Measurements from ENCODE around the gene SLC4A2.

The SLC4A2 gene

DNA sequence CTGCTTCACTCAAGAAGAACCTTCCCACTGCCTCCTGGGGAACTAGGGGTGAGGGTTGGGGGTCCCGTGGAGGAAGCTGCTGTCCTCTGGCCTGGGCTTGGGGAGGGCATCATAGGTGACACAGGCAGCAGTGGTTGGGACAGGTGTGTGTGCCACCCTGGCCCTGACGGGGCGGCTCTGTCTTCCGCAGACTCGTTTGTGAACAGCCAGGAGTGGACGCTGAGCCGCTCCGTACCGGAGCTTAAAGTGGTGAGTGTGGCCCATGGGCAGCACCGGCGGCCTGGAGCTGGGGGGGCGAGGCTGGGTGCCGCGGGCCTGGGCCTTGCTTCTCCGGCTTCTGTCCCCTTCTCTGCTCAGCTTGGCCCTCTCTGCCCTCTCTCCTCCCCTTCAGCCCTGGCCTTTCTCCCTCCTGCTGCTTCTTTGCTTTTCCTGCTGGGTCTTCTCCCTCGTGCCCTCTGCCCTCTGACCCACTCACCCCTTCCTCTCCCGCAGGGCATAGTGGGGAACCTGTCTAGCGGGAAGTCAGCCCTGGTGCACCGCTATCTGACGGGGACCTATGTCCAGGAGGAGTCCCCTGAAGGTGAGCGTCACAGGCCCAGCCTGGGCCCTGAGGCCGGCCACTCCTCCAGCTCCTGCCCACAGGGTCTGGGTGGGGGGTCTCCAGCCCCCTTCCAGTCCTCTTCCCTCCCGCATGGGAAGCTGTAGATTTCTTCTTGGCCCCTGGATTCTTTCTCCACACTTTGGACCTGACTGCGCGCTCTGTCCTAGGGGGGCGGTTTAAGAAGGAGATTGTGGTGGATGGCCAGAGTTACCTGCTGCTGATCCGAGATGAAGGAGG is 57.4 kb downstream of the SLC4A2 start:
- DNase-seq (ENCODE audit: low read depth): no peak

DNA sequence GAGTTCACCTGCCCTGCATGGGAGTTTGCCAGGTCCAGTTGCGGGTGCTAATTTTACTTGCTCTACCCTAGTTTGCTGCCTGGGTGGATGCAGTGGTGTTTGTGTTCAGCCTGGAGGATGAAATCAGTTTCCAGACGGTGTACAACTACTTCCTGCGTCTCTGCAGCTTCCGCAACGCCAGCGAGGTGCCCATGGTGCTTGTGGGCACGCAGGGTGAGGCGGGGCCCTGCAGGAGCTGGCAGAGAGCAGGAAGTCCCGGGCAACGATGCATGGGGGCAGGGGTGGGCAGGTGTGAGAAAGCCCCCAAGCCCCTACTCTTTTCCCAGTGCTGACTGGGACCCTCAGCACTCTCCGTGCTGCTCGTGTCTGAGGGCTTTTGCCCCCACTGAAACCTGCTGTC is 58.2 kb downstream of the SLC4A2 start:
- no peak for DNase-seq (ENCODE audit: low read depth)

DNA sequence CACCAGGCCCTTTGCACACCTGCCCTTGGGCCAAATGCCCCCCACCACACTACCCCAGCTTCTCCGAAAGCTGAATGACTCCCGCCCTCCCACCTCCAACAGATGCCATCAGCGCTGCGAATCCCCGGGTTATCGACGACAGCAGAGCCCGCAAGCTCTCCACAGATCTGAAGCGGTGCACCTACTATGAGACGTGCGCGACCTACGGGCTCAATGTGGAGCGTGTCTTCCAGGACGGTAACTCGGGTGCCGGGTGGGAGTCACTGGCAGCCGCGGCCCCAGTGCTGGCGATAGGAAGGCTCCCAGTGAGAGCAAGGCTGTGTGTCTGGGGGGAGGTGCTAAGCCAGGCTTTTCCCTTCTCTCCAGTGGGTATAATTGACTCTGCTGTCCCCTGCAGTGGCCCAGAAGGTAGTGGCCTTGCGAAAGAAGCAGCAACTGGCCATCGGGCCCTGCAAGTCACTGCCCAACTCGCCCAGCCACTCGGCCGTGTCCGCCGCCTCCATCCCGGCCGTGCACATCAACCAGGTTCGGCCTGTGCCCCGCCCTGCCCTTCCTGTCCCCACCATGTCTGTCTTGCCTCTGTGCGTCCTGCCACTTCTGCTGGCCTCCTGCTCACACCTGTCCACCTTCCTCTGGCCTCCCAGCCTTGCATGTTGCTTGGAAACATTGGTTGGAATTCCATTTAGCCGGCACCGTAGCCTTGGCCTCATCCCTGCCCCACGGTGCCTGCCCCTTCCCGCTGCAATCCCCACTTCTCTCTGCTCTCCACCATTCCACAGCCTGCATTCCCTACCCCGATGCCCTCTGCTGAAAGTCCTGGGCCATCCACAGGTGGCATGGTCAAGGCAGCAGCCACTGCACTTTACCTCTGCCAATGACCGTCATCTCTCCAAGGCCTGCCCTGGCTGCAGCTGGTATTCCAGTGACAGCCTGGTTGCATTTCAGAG is 59.0 kb downstream of the SLC4A2 start:
- DNase-seq (ENCODE audit: low read depth): no peak

DNA sequence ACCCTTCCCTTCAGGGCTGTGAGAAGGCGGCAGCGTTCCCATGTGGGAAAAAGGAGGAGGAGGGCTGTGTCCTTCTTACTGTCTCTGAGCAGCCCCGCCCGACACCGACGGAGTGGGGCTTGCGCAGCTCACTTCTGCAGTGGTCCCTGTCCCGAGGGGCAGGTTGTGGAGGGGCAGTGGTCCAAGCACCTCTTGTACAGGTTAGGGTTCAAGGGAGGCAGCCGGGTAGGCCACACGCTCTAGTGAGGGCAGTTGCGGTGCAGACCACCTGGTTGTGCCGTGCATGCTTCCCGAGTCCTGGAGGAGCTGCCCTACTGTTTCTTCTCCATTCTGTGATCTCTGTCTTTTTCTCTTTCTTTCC is 59.6 kb downstream of the SLC4A2 start:
- no peak for DNase-seq (ENCODE audit: low read depth)

DNA sequence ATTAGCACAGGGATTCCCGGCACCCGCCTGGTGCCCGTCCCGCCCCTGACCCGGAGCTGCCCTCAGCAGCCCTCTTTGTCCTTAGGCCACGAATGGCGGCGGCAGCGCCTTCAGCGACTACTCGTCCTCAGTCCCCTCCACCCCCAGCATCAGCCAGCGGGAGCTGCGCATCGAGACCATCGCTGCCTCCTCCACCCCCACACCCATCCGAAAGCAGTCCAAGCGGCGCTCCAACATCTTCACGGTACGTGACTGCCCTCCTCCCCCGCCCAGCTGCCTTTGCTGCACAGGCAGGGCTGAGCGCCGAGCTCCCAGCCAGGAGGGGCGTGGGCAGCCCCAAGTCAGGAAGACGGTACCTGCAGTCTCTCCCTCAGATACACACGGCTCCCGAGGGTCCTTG is 60.5 kb downstream of the SLC4A2 start:
- DNase-seq (ENCODE audit: low read depth): no peak

DNA sequence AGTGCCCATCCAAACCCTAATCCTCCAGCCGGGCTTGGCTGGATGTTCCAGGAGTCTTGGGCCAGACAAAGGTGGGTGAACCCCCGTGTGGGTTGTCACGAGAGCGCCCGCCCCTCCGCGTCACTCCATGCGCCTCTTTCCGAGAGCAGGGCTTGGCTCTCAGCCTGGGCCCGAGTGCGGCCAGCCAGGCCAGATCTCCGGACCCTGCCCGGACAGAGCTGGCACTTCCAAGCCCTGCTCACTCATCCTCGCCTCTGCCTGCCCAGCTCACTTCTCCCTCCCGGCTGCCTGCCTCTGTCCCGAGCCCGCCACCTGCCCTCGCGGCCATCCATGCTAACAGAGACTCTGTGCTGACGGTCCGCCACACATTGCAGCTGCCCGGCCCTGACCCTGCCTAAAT is 61.5 kb downstream of the SLC4A2 start:
- DNase-seq (ENCODE audit: low read depth): no peak

DNA sequence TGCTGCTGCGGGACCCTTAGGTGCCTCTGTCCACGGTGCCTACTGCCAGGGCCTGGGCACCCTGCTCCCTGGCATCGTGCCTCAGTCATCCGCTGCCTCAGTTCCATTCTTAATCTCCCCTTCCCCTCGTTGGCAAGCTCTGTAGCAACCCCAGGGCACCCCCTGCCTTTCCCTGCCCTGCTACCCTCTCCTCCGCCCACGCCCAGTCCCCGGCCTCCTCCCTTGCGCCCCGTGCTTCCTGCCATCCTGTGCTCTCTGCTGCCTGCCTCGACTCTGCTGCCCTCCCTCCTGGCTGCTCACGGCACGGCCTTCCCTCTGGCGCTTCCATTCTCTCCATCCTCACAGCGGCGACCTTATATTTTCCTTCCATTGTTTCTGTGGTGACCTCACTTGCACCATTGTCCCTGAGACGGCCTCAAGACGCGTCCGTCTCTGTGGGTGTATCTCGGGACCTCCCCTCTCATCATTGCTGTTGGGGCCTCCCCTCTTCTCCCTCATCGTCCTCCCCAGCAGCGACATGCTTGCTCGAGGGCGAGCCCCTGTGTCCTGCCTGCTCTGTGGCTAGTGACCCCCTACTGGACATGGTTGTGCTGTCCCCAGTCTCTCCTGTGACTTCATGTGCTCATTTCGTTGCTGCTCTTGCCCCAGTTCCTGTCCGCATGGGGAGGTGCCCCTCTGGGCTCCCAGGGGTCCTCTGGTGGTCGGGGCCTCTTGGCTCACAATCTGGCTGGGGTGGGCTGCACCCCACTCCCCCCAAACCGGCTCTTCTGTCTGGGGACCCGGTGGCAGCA is 62.2 kb downstream of the SLC4A2 start:
- no peak for DNase-seq (ENCODE audit: low read depth)

DNA sequence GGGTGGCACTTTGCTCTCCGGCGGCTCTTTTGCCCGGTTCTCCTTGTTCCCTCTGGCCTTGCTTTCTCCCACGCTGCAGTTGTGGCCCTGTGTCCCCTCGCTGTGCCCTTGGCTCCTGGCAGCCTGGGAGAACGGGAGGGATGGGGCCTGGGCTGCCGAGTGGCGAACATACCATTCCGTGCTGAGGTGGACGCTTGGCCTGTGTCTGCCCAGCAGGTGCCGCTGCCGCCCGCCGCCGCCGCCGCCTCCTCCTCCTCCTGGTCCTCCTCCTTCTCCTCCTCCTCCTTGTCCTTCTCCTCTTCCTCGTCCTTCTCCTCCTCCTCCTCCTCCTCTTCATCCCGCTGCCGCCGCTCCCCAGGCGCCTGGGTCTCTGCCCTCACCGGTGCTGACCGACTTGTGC is 62.9 kb downstream of the SLC4A2 start:
- no peak for DNase-seq (ENCODE audit: low read depth)

DNA sequence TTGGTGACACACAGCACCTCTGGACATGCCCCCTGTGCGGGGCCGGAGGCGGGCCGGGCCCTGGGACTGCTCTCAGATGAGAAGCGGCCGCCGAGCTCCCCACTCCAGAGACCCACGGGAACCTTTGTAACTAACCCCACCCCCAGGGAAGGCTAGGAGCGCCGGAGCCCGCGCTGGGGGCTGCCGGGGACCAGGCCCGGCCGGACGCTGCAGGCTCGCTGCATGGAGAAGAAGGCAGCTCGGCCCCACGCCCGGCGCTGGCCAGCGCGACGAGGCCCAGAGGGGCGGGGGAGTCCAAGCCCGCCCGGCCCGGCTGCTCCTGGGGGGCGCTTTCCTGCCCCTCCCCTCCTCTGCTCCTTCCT is 63.4 kb downstream of the SLC4A2 start:
- no peak for DNase-seq (ENCODE audit: low read depth)

DNA sequence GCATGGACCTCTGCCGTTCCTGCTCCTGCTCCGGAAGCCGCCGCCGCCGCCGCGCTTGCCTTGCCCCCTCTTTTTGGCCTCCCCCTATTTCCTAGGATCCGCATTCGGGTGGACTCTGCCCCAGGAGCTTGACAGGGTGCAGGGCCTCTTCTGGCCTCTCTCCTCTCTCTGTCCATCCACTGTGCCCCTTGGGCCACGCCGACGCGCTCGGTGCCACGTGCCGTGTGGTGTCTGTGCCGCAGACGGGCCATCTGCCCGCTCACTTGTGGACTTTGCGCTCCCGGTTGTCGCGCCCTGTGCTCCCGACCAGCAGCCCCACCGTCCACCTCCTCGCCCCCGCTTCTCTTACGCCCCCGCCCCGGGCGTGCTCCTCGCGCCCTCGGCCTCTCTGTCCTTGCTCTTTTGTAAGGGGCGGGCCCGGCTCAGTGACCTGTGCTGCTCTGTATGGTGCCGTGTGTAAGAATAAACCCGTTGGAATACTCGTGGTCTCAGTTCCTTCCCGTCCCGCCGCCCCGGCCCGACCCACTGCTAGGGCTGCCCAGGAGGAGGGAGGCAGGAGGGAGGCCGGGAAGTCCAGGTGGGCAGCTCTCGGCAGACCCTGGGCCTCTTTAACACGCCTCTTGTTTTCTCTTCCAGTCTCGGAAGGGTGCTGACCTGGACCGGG is 63.9 kb downstream of the SLC4A2 start:
- DNase-seq (ENCODE audit: low read depth): no peak

DNA sequence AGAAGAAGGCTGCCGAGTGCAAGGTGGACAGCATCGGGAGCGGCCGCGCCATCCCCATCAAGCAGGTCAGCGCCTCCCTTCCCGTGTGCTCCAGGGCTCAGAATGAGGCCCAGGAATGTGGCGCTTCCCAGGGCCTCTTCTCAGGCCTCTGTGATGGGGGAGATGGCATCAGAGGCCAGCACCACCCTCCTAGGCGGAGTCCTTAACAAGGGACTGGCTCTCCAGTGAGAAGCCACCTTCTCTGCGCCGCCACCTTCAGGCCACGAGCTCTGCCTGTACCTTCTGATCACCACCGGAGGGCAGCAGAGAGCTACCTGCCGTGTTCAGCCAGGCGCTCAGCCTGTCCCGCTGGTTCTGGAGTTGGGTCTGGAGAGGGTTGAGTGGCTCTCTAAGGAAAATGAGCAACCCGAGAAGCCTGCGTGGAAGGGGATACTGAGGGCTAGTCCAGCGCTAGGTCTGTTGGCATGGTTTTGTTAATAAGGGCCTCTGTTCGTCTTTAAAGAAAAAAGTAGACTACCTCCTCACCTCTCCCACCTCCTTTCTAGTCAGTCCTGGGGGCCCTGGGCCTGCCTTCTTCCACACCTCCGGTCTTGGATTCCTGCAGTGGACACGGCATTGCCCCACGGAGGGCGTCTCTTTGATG is 64.6 kb downstream of the SLC4A2 start:
- peak; percentile 63 for DNase-seq (ENCODE audit: low read depth)

DNA sequence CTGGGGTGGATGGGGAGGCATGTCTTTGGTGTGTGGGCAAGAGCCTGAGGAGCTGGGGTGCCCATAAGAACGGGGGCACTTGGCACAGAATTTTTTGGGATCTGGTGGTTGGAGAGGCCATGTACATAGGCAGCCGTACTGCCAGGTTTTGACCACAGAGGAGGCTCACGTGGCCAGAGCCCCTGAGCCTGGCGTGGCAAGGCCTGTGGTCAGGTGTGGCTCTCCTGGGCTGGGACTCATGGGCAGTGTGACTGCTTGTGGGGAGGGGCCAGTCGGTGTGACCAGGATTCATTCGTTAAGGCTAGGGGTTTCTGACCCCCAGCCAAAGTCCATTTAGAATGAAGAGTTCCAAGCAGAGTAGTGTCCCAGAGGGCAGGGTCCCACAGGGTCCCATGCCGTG is 65.1 kb downstream of the SLC4A2 start:
- DNase-seq (ENCODE audit: low read depth): no peak

DNA sequence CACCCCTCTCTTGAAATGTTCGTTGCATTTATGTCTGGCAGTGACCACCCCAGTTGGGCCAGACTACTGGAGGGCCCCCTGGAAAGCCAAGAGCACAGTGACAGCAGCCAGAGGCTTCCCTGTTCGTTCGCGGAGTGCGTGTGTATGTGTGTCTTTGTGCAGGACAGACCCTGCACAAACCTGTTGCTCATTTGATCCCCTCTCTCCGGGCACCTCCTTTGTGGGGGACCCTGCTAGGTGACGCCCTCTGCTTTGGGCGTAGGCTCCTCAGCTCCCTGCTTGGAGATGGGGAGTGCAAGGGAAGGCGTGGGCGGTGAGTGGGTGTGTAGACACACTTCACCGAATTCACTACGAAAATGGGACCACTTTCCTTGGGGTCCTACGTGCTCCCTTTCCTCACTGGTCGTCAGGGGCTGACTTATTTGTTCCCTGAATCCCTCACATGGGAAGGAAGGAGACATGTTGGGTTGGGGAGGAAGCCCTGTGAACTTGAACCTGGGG is 65.6 kb downstream of the SLC4A2 start:
- no peak for DNase-seq (ENCODE audit: low read depth)

DNA sequence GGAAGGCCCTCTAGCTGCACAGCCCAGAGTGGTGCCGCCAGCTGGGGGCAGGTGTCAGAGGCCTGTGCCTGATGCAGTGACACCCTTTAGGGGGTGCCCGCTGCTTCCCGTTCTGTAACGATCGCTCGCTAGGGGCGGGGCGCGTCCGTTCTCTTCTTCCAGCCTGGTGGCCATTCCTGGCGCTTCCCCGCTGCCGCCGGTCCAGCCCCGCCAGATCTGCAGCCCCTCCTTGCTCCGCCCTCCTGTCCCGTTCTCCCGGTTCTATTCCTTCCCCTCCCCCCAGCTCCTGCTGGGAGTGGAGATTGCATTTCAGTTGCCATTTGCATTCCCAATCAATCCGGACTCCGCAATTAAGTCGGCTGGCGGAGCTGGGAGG is 66.1 kb downstream of the SLC4A2 start:
- DNase-seq (ENCODE audit: low read depth): no peak

DNA sequence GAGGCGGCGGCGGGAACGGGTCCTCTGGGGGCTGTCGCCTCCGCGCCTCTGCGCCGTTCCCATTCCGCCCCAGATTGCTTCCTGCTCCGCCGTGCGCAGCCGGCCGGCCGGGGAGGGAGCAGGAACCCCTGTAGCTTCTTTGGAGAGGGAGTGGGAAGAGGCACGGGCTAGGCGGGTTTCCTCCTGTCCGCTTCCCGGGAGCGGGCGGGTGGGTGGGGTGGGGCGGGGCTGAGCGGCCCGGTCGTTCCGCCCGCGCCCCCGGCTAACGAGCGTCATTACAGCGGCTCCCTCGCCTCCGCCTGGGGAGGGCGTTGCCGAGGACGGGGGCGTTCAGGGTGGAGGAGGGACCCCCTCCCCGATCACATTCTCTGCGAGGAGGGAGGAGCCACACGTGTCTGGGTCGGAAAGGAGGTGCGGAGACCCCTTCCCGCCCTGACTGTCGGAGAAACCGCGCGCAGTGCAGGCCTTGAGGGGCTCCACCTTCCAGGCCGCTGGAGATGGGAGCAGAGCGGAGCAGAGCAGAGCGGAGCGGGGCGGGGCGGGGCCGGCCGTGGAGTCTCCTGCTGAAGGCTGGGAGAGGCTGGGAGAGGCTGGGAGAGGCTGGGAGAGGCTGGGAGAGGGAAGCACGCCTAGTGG is 66.6 kb downstream of the SLC4A2 start:
- no peak for DNase-seq (ENCODE audit: low read depth)

Data from amniotic epithelial cell (primary cell).